Breast epithelium (tissue), 4 donors: Measurements from ENCODE around the gene WWP2. TPM values are rescaled to one million over a fixed set of nuclear protein-coding genes. Genes with fewer than 3 reads are reported as not detected.
A peak's percentile ranks its signal among the peaks of the same experiment; 100 is the strongest.

ENCODE experiments used
- DNase-seq, 2 donors: peaks; one replicate each; pipeline ENCODE4 v3.0.0-alpha.2; 2019; ENCODE audit warnings: low spot score in 2 of 2
- H3K27ac ChIP-seq, 2 donors: fragments of 200-600 bp; sonication (generic) in 1 of 2; one replicate each; pipeline ENCODE4 v1.5.1; 2016 to 2019; ENCODE audit warnings: mild to moderate bottlenecking in 1 of 2
- H3K27me3 ChIP-seq, 2 donors: fragments of 200-600 bp; sonication (generic) in 1 of 2; one replicate each; pipeline versions ENCODE4 v1.5.1 to v1.6.0; 2017 to 2019; ENCODE audit warnings: control low read depth in 1 of 2, mild to moderate bottlenecking in 1 of 2
- H3K36me3 ChIP-seq: fragments of 200-600 bp; one replicate; pipeline ENCODE4 v1.5.1; 2019
- H3K4me1 ChIP-seq, 2 donors: fragments of 200-600 bp; sonication (generic); one replicate each; pipeline ENCODE4 v1.5.1; 2016 to 2019; ENCODE audit warnings: control low read depth in 1 of 2
- H3K4me3 ChIP-seq, 3 donors: fragments of 200-600 bp; sonication (generic); 1 replicate in 2 of 3; 2 replicates in 1 of 3; pipeline ENCODE4 v1.5.1; 2016 to 2019; ENCODE audit warnings: mild to moderate bottlenecking in 3 of 3, moderate library complexity in 2 of 3
- H3K9me3 ChIP-seq, 2 donors: fragments of 200-600 bp; sonication (generic) in 1 of 2; one replicate each; pipeline ENCODE4 v1.5.1; 2016 to 2019; ENCODE audit warnings: control low read depth in 1 of 2
- CTCF ChIP-seq, 3 donors: fragments of 450-650 bp; IDR thresholded peaks; one replicate each; pipeline ENCODE4 v1.5.1; 2016 to 2017; ENCODE audit warnings: antibody characterized with exemption in 3 of 3, mild to moderate bottlenecking in 3 of 3, moderate library complexity in 3 of 3
- POLR2A ChIP-seq: fragments of 450-650 bp; IDR thresholded peaks from one replicate; pipeline ENCODE4 v1.6.1; 2016; ENCODE audit warnings: antibody characterized with exemption, mild to moderate bottlenecking, moderate library complexity
- POLR2AphosphoS5 ChIP-seq, 3 donors: sonication (generic); formaldehyde crosslinking; IDR thresholded peaks; one replicate each; pipeline ENCODE4 v1.6.1; 2017; ENCODE audit warnings: antibody characterized with exemption in 3 of 3
- intact Hi-C: fragments of 100-400 bp; cut with DNase I; formaldehyde crosslinking; loops from one replicate; pipeline ENCODE4 v1.15.1; 2023; ENCODE audit warnings: low total_unique reads
- total RNA-seq, 3 donors: library from RNA; depleted of rRNA; stranded (reverse); fragments of >200 nt; gene quantifications; one replicate each; pipeline ENCODE4 v1.1.0, GENCODE V29; 2016

The WWP2 gene
- total RNA-seq, 3 donors from 2014 or later: 34.1 to 46.5 (median 34.7) TPM

- H3K4me3 ChIP-seq: peak overlapping the region in 1 of 3 donors; percentile 0
- no peak for TF ChIP-seq POLR2AphosphoS5 (IDR thresholded peaks at IDR 0.05)
- no peak for TF ChIP-seq CTCF (IDR thresholded peaks at IDR 0.05)
- no peak for TF ChIP-seq POLR2A
- no peaks in the 10 kb centered on the region for H3K9me3 ChIP-seq
- intact Hi-C loops: loop anchor here (2.0 kb wide), 1 partner anchor 15 kb away; the partner anchor contains the start of gene NQO1
- peak overlapping the region; percentile 52 to 56 for H3K27ac ChIP-seq
- H3K4me1 ChIP-seq: no peaks in the 10 kb centered on the region
- H3K27me3 ChIP-seq: no peaks in the 10 kb centered on the region
- DNase-seq: no peak
- H3K36me3 ChIP-seq: no peaks in the 10 kb centered on the region
These were observed 20.6 kb upstream of the WWP2 start for GRCh38 chr16:69741519-69741918.

GRCh38 chr16:69741951-69742904 lies 19.9 kb upstream of the WWP2 start:
- intact Hi-C loops: loop anchor here (2.0 kb wide), 1 partner anchor 15 kb away; the partner anchor contains the start of gene NQO1
- TF ChIP-seq POLR2A: no peak
- no peak for TF ChIP-seq POLR2AphosphoS5 (IDR thresholded peaks at IDR 0.05)
- peak in 1 of 3 donors; percentile 20 for TF ChIP-seq CTCF (IDR thresholded peaks at IDR 0.05)
- H3K9me3 ChIP-seq: no peaks in the 10 kb centered on the region
- no peaks in the 10 kb centered on the region for H3K27me3 ChIP-seq
- H3K4me1 ChIP-seq: no peaks in the 10 kb centered on the region
- H3K36me3 ChIP-seq: no peaks in the 10 kb centered on the region
- peak; percentile 86 to 90 for DNase-seq
- peak overlapping the region; percentile 52 to 53 for H3K27ac ChIP-seq
- peak overlapping the region in 1 of 3 donors; percentile 0 for H3K4me3 ChIP-seq

- intact Hi-C loops: no loop called here
- Histone ChIP-seq H3K4me1 (no peaks in the 10 kb centered on the region), H3K4me3 (no peak overlapping the region), H3K27me3 (no peaks in the 10 kb centered on the region), H3K27ac (no peak overlapping the region), H3K9me3 (no peaks in the 10 kb centered on the region), H3K36me3 (no peaks in the 10 kb centered on the region)
- TF ChIP-seq CTCF (IDR thresholded peaks at IDR 0.05) (no peak), POLR2AphosphoS5 (IDR thresholded peaks at IDR 0.05) (no peak), POLR2A (no peak)
- no peak for DNase-seq
These were observed 17.5 kb upstream of the WWP2 start for GRCh38 chr16:69744363-69745231.

- no peaks in the 10 kb centered on the region for H3K27me3 ChIP-seq
- no peaks in the 10 kb centered on the region for H3K4me1 ChIP-seq
- H3K9me3 ChIP-seq: no peaks in the 10 kb centered on the region
- TF ChIP-seq POLR2AphosphoS5 (IDR thresholded peaks at IDR 0.05) (no peak), CTCF (IDR thresholded peaks at IDR 0.05) (no peak), POLR2A (no peak)
- no peaks in the 10 kb centered on the region for H3K36me3 ChIP-seq
- no peak overlapping the region for H3K27ac ChIP-seq
- DNase-seq: no peak
- no peak overlapping the region for H3K4me3 ChIP-seq
- intact Hi-C loops: no loop called here
These were observed 16.9 kb upstream of the WWP2 start for GRCh38 chr16:69745232-69745612.
